Measurements from ENCODE around the gene TUBA4B. TPM values are rescaled to one million over a fixed set of nuclear protein-coding genes. Genes with fewer than 3 reads are reported as not detected.

The TUBA4B gene
- total RNA-seq, 1 experiment from 2014 or later = not detected

GRCh38 chr2:219277703-219278654 is 24.9 kb downstream of the TUBA4B start:
- Histone ChIP-seq H3K27ac (ENCODE audit: insufficient read length, low read depth, low read length) (no peak overlapping the region), H3K9ac (ENCODE audit: extremely low read depth, insufficient read length, low read length) (no peak overlapping the region), H3K4me2 (ENCODE audit: insufficient read depth, insufficient read length, low read length) (peak overlapping the region; percentile 79), H3K18ac (ENCODE audit: insufficient read length, low read depth, low read length) (peak overlapping the region; percentile 53), H3K9me3 (ENCODE audit: control insufficient read depth, low read depth, low read length) (no peaks in the 10 kb centered on the region), H2BK20ac (ENCODE audit: low read depth, low read length, poor library complexity, severe bottlenecking) (no peak overlapping the region), H3T11ph (ENCODE audit: low read length) (no peak overlapping the region), H2AK5ac (ENCODE audit: insufficient read length, low read length) (no peak overlapping the region), H2BK15ac (ENCODE audit: low read depth, low read length) (no peak overlapping the region), H3K79me2 (ENCODE audit: insufficient read depth, low read length) (no peaks in the 10 kb centered on the region), H4K8ac (replicated peaks; ENCODE audit: insufficient read length, low read depth, low read length) (no peak overlapping the region), H2BK12ac (ENCODE audit: insufficient read length, low read depth, low read length) (no peak overlapping the region), H3K56ac (ENCODE audit: insufficient read length, low read depth, low read length) (no peak overlapping the region), H3K4me1 (ENCODE audit: insufficient read depth, low read length) (peaks cover 4% of the 10 kb centered on the region; the same call in 1 of the 2 replicates), H3K4ac (ENCODE audit: low read depth, low read length) (no peak overlapping the region), H4K20me1 (ENCODE audit: control insufficient read depth, insufficient read depth, insufficient read length) (no peaks in the 10 kb centered on the region), H3K27me3 (ENCODE audit: insufficient read depth, low read length) (no peaks in the 10 kb centered on the region), H2BK120ac (ENCODE audit: low read depth, low read length, poor library complexity, severe bottlenecking) (no peak overlapping the region), H3K23me2 (ENCODE audit: insufficient read length, low read depth, low read length, poor library complexity, severe bottlenecking) (peaks cover 12% of the 10 kb centered on the region), H4K91ac (ENCODE audit: insufficient read length, low read depth, low read length) (no peak overlapping the region), H3K14ac (ENCODE audit: insufficient read depth, low read length) (no peak overlapping the region; the same call in 1 of the 2 replicates), H2AFZ (ENCODE audit: low read length) (peak overlapping the region; percentile 71), H2BK5ac (ENCODE audit: insufficient read length, low read length) (no peak overlapping the region), H3K79me1 (ENCODE audit: insufficient read depth, low read depth, low read length, poor library complexity, severe bottlenecking) (no peaks in the 10 kb centered on the region), H4K5ac (ENCODE audit: insufficient read length, low read depth, low read length) (no peak overlapping the region), H3K23ac (ENCODE audit: insufficient read length, low read depth, low read length) (no peak overlapping the region)
- Mint-ChIP-seq H3K36me3 (ENCODE audit: insufficient read depth in 1 of 3, low read depth in 3 of 3) (peaks cover 4 to 22% (median 12%) of the 10 kb centered on the region in 3 experiments; a peak in 6 of 7 replicates), H3K4me3 (peak overlapping the region; percentile 77 to 89), H3K27me3 (ENCODE audit: low read depth) (peaks cover 2% of the 10 kb centered on the region), H3K27ac (peak overlapping the region in 1 of 3 experiments; percentile 56; a peak in 1 of 7 replicates), H3K9me3 (no peaks in the 10 kb centered on the region), H3K4me1 (peaks cover 38 to 43% of the 10 kb centered on the region in 2 experiments)
- peak; percentile 98 for TF ChIP-seq CTCF (conservative IDR thresholded peaks at IDR 0.05)
- WGBS (ENCODE audit: extremely low coverage, insufficient read length, low lambda C conversion rate) = no CpG with 5 or more reads among the region's 25 CpGs
- peak; percentile 94 for DNase-seq
